DMS53 treated with DMSO at 0.1 percent for 48 hours (cell line): ENCODE results near the gene PAPPA2.

Source experiments
- DNase-seq: peaks from one replicate; lab custom pipeline; 2025; ENCODE audit not compliant: unreplicated experiment; lab: John Stamatoyannopoulos, UW

The PAPPA2 gene

GRCh38 chr1:176884911-176885310 is 421.9 kb downstream of the PAPPA2 start:
- no peak for DNase-seq

- no peak for DNase-seq
Observed at GRCh38 chr1:176885341-176885740, 422.4 kb downstream of the PAPPA2 start.

DNA sequence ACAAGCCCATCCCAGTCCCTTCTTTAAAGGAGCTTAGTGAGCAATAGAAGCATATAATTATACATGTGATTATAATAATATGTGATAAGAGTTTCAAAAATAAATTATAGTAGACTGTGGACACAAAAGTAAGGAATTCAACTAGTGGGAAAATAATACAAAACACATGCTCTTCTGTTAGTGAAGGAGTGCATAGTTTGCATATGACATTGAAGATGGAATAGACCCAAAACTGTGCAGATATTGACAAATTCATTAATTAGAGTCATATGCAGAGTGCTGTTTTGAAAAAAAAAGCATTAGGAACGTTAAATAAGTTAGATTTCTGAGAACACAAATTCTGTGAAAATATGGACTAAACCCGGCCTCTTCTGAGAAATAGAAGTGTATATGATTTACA is 422.8 kb downstream of the PAPPA2 start:
- DNase-seq: no peak

GRCh38 chr1:176888471-176889032 is 425.6 kb downstream of the PAPPA2 start:
- DNase-seq: no peak

- DNase-seq: no peak
Observed at GRCh38 chr1:176893625-176894352, 430.8 kb downstream of the PAPPA2 start.

DNA sequence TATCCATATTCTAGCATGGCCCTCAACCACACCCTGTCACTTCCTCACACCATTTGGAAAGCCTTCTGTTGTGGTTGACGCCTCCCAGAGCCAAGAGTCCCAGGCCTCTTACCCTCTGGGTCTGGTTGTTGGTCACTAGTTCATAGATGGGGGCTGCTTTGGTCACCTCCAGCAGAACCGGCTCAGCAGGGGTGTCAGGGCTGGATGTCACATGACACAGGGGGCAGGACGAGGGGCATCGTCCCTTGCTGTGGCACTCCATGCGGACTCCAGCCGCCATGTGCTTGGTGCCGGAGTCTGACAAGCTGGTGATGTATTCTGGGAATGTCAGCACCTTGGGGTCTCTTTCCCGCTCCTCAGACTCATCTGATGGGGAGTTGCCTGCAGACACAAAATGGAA is 431.5 kb downstream of the PAPPA2 start:
- DNase-seq: no peak
